CD4-positive, alpha-beta T cell (primary cell): ENCODE results near the gene ZSCAN32. TPM values are rescaled to one million over a fixed set of nuclear protein-coding genes. Genes with fewer than 3 reads are reported as not detected.

Source experiments
- ATAC-seq: fragments of 200-7000 bp; cut with Tn5 transposase; one replicate; pipeline ENCODE4 v1.10.0; 2022; ENCODE audit warnings: mild to moderate bottlenecking; ENCODE audit not compliant: poor library complexity
- CTCF ChIA-PET: fragments of 350-600 bp; sonication (Branson Sonifier 250); formaldehyde crosslinking; loops from one replicate; lab custom pipeline; 2021; ENCODE audit warnings: antibody characterized with exemption, inconsistent platforms; lab: Charles Lee
- POLR2A ChIA-PET: fragments of 350-600 bp; sonication (Branson Sonifier 250); formaldehyde crosslinking; loops from one replicate; lab custom pipeline; 2021; ENCODE audit warnings: antibody characterized with exemption, inconsistent platforms; lab: Charles Lee
- DNase-seq, 14 experiments: peaks; one replicate each; pipeline ENCODE4 v3.0.0-alpha.2; 2013 to 2020; ENCODE audit warnings: mixed read lengths in 2 of 14
- H3K27ac ChIP-seq, 2 donors: one replicate each; pipeline versions ENCODE4 v1.5.1 to v1.7.0; 2013; ENCODE audit warnings: low read length in 2 of 2, low read depth in 1 of 2, mild to moderate bottlenecking in 1 of 2
- H3K27me3 ChIP-seq, 2 experiments: 1 replicate in 1 of 2; 2 replicates in 1 of 2; pipeline versions ENCODE4 v1.6.1 to v1.7.0; 2013; ENCODE audit warnings: low read length in 2 of 2, control low read depth in 1 of 2, mild to moderate bottlenecking in 1 of 2, moderate library complexity in 1 of 2; ENCODE audit not compliant: insufficient read depth in 2 of 2, control insufficient read depth in 1 of 2
- H3K36me3 ChIP-seq: one replicate; pipeline ENCODE4 v1.6.1; 2013; ENCODE audit warnings: low read length, control low read depth; ENCODE audit not compliant: insufficient read depth
- H3K4me1 ChIP-seq: one replicate; pipeline ENCODE4 v1.6.1; 2013; ENCODE audit warnings: low read length, control low read depth; ENCODE audit not compliant: insufficient read depth
- H3K4me3 ChIP-seq: one replicate; pipeline ENCODE4 v1.5.1; 2013; ENCODE audit warnings: mild to moderate bottlenecking, low read length, moderate library complexity
- H3K9me3 ChIP-seq, 2 experiments: 1 replicate in 1 of 2; 2 replicates in 1 of 2; pipeline versions ENCODE4 v1.6.1 to v1.7.0; 2013; ENCODE audit warnings: low read length in 2 of 2, mild to moderate bottlenecking in 2 of 2, control low read depth in 1 of 2, moderate library complexity in 1 of 2; ENCODE audit not compliant: control insufficient read depth in 1 of 2, insufficient read depth in 1 of 2
- H3K27ac Mint-ChIP-seq: one replicate; pipeline ENCODE4 v1.8.0; 2020; ENCODE audit warnings: mixed read lengths
- H3K27me3 Mint-ChIP-seq: one replicate; pipeline ENCODE4 v1.8.0; 2021; ENCODE audit warnings: mixed read lengths
- H3K36me3 Mint-ChIP-seq: one replicate; pipeline ENCODE4 v1.8.0; 2021; ENCODE audit warnings: low read depth, mixed read lengths
- H3K4me1 Mint-ChIP-seq: one replicate; pipeline ENCODE4 v1.8.0; 2021; ENCODE audit warnings: low read depth, mixed read lengths
- H3K4me3 Mint-ChIP-seq: one replicate; pipeline ENCODE4 v1.8.0; 2020; ENCODE audit warnings: mild to moderate bottlenecking, mixed read lengths
- H3K9me3 Mint-ChIP-seq: one replicate; pipeline ENCODE4 v1.8.0; 2020; ENCODE audit warnings: mixed read lengths
- intact Hi-C, 2 experiments: fragments of 100-400 bp; cut with DNase I in 1 of 2; cut with micrococcal nuclease in 1 of 2; formaldehyde crosslinking; loops; one replicate each; pipeline versions ENCODE4 v1.15.1 to v1.9.0; 2023 to 2025; cut with DNase I, micrococcal nuclease
- total RNA-seq, 174 experiments: library from RNA in 2 of 174; stranded (reverse) in 2 of 174; gene quantifications; one replicate each; pipeline ENCODE4 v1.2.3 and lab custom pipeline; 2021 to 2026
- TF ChIP-seq, protein P1 (sequence below): fragments of 200-600 bp; IDR thresholded peaks from one replicate; pipeline ENCODE4 v1.8.0; 2022; ENCODE audit warnings: antibody characterized with exemption, mild to moderate bottlenecking

ZSCAN32 gene
- total RNA-seq, 2 experiments from 2014 or later = 4.8 to 5.4 TPM

- Mint-ChIP-seq H3K4me1 (peaks cover 24% of the 10 kb centered on the region), H3K9me3 (peaks cover 6% of the 10 kb centered on the region), H3K27ac (peak within 1 kb of the TSS; percentile 95), H3K4me3 (peak within 1 kb of the TSS; percentile 98), H3K27me3 (no peaks in the 10 kb centered on the region), H3K36me3 (peaks cover 49% of the 10 kb centered on the region)
- H3K27me3 ChIP-seq = no peaks in the 10 kb centered on the region
- peak; percentile 50 to 92 (median 72) for DNase-seq
- H3K4me3 ChIP-seq = peak within 1 kb of the TSS; percentile 71
- TF ChIP-seq, protein P1, sequence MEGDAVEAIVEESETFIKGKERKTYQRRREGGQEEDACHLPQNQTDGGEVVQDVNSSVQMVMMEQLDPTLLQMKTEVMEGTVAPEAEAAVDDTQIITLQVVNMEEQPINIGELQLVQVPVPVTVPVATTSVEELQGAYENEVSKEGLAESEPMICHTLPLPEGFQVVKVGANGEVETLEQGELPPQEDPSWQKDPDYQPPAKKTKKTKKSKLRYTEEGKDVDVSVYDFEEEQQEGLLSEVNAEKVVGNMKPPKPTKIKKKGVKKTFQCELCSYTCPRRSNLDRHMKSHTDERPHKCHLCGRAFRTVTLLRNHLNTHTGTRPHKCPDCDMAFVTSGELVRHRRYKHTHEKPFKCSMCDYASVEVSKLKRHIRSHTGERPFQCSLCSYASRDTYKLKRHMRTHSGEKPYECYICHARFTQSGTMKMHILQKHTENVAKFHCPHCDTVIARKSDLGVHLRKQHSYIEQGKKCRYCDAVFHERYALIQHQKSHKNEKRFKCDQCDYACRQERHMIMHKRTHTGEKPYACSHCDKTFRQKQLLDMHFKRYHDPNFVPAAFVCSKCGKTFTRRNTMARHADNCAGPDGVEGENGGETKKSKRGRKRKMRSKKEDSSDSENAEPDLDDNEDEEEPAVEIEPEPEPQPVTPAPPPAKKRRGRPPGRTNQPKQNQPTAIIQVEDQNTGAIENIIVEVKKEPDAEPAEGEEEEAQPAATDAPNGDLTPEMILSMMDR = no peak
- H3K4me1 ChIP-seq = peaks cover 25% of the 10 kb centered on the region
- CTCF ChIA-PET = interaction anchor here (0.5 to 2.4 kb wide), 3 partner anchors 14 to 138 kb away, joined by 3 to 11 read pairs (median 3); partner anchors contain the start of genes TIGD7 and ZNF75A
- POLR2A ChIA-PET = interaction anchor here (0.9 to 2.9 kb wide), 12 partner anchors 14 to 423 kb away, joined by 3 to 28 read pairs (median 6); partner anchors contain the start of genes CLUAP1, SLX4, TIGD7 and TNFRSF12A
- H3K9me3 ChIP-seq = peaks cover 6 to 16% of the 10 kb centered on the region in 2 experiments
- H3K27ac ChIP-seq = peak within 1 kb of the TSS; percentile 70 to 79
- ATAC-seq = peak; percentile 90
- peaks cover 9% of the 10 kb centered on the region for H3K36me3 ChIP-seq
- intact Hi-C loops = loop anchor here in 1 of 2 experiments (1.0 to 10.0 kb wide), 3 partner anchors 42 to 289 kb away; partner anchors contain the start of genes TIGD7, ZNF174, ZNF75A and ZSCAN32
These were observed 42.6 kb upstream of the ZSCAN32 start, which contains the start of the genes NAA60 and ZNF597 for GRCh38 chr16:3443108-3444031. TSS of gene NAA60 (plus strand) at chr16:3443680. CDS start at chr16:3476228, 32,548 bp downstream. TSS of gene ZNF597 (minus strand) at chr16:3443504. CDS start at chr16:3443153, 351 bp downstream.

DNA sequence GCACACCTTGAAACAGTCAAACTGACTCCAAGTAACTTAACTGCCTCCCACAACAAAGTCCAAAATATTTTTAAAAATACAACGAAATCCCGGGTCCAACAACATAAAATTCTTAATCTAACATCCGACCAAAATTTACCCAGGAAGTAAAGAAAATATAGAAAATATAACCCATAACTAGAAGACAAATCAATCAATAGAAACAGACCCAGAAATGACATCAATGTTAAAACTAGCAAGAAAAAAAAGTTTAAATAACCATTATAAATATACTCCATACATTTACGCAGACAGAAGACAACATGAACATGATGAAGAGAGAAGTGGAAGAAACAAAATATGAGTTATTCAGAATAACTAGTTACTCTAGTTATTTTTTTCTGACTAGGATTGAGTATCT is 38.8 kb upstream of the ZSCAN32 start:
- peaks cover 6% of the 10 kb centered on the region for H3K9me3 Mint-ChIP-seq
- H3K4me3 ChIP-seq = no peak overlapping the region
- no peak overlapping the region for H3K27ac ChIP-seq
- H3K36me3 Mint-ChIP-seq = peaks cover 74% of the 10 kb centered on the region
- POLR2A ChIA-PET = no interaction called here
- H3K4me1 Mint-ChIP-seq = peaks cover 22% of the 10 kb centered on the region
- H3K36me3 ChIP-seq = peaks cover 16% of the 10 kb centered on the region
- CTCF ChIA-PET = no interaction called here
- no peak overlapping the region for H3K27ac Mint-ChIP-seq
- no peak for ATAC-seq
- intact Hi-C loops = loop anchor here in 1 of 2 experiments (5.0 to 10.0 kb wide), 2 partner anchors 132 to 285 kb away; partner anchors contain the start of genes TIGD7 and ZNF75A
- H3K9me3 ChIP-seq = peaks cover 6 to 19% of the 10 kb centered on the region in 2 experiments
- peaks cover 16% of the 10 kb centered on the region for H3K4me1 ChIP-seq
- H3K27me3 ChIP-seq = no peaks in the 10 kb centered on the region
- peaks cover 3% of the 10 kb centered on the region for H3K27me3 Mint-ChIP-seq
- TF ChIP-seq, protein P1 = no peak
- peak overlapping the region; percentile 32 for H3K4me3 Mint-ChIP-seq
- no peak for DNase-seq

- Histone ChIP-seq H3K4me3 (no peak overlapping the region), H3K27me3 (no peaks in the 10 kb centered on the region), H3K27ac (no peak overlapping the region), H3K9me3 (peaks cover 0 to 15% of the 10 kb centered on the region in 2 experiments), H3K4me1 (peaks cover 8% of the 10 kb centered on the region), H3K36me3 (peaks cover 12% of the 10 kb centered on the region)
- no peak overlapping the region for H3K27ac Mint-ChIP-seq
- H3K9me3 Mint-ChIP-seq = peaks cover 6% of the 10 kb centered on the region
- TF ChIP-seq, protein P1 = no peak
- DNase-seq (no peak), ATAC-seq (no peak)
- intact Hi-C loops = no loop called here
- H3K4me1 Mint-ChIP-seq = peaks cover 30% of the 10 kb centered on the region
- peaks cover 3% of the 10 kb centered on the region for H3K27me3 Mint-ChIP-seq
- peaks cover 76% of the 10 kb centered on the region for H3K36me3 Mint-ChIP-seq
- ChIA-PET CTCF (no interaction called here), POLR2A (no interaction called here)
- H3K4me3 Mint-ChIP-seq = no peak overlapping the region
These were observed 33.6 kb upstream of the ZSCAN32 start for GRCh38 chr16:3434373-3434772.
